ENCODE measurements around the gene ADAMTS17.

DNA sequence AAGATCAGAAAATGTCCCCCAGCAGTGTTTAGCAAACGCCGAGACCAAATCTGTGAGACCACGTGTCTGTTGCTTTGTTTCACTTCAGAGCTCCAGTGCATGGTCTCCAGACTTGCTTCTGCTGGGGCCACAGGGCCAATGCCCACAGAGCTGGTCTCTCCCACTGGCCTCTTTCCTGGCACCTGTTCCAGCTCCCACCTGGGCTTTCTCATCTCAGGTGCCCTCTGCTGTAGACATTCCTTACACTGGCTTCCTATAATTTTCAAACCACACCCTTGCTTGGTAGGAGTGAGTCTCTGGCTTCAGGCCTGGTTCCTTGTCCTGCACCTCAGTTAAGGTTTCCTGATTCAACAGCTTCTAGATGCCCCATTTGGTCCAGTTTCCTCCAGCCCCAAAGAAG, 243.1 kb downstream of the ADAMTS17 start:
- TF ChIP-seq, protein P1, sequence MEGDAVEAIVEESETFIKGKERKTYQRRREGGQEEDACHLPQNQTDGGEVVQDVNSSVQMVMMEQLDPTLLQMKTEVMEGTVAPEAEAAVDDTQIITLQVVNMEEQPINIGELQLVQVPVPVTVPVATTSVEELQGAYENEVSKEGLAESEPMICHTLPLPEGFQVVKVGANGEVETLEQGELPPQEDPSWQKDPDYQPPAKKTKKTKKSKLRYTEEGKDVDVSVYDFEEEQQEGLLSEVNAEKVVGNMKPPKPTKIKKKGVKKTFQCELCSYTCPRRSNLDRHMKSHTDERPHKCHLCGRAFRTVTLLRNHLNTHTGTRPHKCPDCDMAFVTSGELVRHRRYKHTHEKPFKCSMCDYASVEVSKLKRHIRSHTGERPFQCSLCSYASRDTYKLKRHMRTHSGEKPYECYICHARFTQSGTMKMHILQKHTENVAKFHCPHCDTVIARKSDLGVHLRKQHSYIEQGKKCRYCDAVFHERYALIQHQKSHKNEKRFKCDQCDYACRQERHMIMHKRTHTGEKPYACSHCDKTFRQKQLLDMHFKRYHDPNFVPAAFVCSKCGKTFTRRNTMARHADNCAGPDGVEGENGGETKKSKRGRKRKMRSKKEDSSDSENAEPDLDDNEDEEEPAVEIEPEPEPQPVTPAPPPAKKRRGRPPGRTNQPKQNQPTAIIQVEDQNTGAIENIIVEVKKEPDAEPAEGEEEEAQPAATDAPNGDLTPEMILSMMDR (IDR thresholded peaks at IDR 0.05; ENCODE audit: low read depth, low read length): no peak
- TF ChIP-seq EZH2phosphoT487 (IDR thresholded peaks at IDR 0.05; ENCODE audit: low read depth): no peak

Data from OCI-LY3 (cell line).